Measurements from ENCODE around the gene KCNG2.

- TF ChIP-seq EZH2 (IDR thresholded peaks at IDR 0.05; ENCODE audit: borderline replicate concordance, control insufficient read depth, low read depth, low read length) (no peak), JUNB (IDR thresholded peaks at IDR 0.05) (no peak), CREM (IDR thresholded peaks at IDR 0.05; ENCODE audit: low read depth) (no peak), USF1 (IDR thresholded peaks at IDR 0.05; ENCODE audit: borderline replicate concordance, extremely low read length, insufficient read depth, low read depth, low read length) (no peak), RCOR1 (conservative IDR thresholded peaks at IDR 0.05; ENCODE audit: low read depth, low read length) (no peak)
- TF ChIP-seq, protein P1, sequence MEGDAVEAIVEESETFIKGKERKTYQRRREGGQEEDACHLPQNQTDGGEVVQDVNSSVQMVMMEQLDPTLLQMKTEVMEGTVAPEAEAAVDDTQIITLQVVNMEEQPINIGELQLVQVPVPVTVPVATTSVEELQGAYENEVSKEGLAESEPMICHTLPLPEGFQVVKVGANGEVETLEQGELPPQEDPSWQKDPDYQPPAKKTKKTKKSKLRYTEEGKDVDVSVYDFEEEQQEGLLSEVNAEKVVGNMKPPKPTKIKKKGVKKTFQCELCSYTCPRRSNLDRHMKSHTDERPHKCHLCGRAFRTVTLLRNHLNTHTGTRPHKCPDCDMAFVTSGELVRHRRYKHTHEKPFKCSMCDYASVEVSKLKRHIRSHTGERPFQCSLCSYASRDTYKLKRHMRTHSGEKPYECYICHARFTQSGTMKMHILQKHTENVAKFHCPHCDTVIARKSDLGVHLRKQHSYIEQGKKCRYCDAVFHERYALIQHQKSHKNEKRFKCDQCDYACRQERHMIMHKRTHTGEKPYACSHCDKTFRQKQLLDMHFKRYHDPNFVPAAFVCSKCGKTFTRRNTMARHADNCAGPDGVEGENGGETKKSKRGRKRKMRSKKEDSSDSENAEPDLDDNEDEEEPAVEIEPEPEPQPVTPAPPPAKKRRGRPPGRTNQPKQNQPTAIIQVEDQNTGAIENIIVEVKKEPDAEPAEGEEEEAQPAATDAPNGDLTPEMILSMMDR (IDR thresholded peaks at IDR 0.05 in 2 of 3, conservative IDR thresholded peaks at IDR 0.05 in 1 of 3; ENCODE audit: control insufficient read depth in 2 of 3, extremely low read depth in 1 of 3, insufficient read depth in 1 of 3, low read depth in 3 of 3, low read length in 3 of 3): no peak
These were observed 79.7 kb downstream of the KCNG2 start for GRCh38 chr18:79877163-79878091.

Measured in GM12878 (cell line).